DMS153 (cell line): ENCODE data around the gene WDR41.

Source experiments
- DNase-seq: peaks from one replicate; lab custom pipeline; 2025; lab: John Stamatoyannopoulos, UW

The WDR41 gene

GRCh38 chr5:77448831-77449230 is 43.3 kb downstream of the WDR41 start:
- DNase-seq: no peak

DNA sequence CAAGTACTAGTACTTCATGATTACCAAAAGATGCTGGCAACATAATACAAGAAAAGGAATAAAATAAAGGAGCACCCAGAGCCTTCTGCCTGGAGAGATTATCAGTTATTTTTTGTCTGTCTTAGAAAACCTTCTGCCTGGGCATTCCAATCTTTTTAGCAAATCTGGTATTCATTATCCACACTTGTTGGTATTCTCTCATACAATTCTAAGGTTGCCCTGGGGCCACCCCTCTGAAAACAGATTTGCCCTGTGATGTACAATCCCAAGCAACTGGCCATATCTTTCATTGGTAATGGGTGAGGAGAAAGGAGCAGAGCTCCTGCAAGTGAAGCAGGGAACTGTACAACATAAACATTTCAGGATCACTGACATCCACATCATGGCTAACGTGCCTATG is 47.8 kb downstream of the WDR41 start:
- no peak for DNase-seq

- DNase-seq: no peak
Observed at GRCh38 chr5:77443670-77444069, 48.4 kb downstream of the WDR41 start.

DNA sequence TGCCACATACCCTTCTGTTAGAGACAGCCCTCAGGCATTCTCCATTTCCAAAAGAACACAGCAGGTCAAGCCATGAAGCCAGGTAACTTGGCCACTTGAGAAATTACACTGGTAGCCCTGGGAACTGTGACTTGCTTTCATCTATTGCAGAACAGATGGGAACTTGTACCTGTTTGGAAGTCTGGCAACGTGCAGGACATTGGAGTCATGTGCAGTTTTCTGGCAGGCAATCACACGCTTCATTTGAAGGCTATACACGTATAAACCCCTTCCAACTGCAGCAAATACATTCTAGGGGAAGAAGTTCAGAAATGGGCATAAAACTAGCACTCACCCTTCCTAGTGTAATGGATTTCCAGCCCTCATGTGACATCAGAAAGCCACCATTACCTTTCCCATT is 54.0 kb downstream of the WDR41 start:
- no peak for DNase-seq

DNA sequence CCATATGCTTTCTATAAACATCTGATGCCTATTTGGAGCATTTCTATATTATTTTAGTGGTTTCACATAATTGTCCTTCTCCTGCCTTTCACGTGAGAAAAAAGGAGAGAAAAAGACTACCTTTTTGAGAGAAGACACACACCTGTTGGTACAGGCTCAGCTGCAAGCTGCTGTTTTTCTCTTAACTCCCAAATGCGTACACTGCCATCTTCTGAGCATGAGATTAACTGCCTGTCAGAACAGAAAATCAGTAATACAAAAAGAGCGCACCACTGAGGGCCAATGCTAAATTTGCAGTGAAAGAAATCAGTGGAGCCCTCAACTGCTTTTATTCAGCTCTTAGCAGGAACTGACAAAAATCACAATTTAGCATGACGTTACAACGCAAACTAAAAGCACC is 54.9 kb downstream of the WDR41 start:
- peak; percentile 25 for DNase-seq

DNA sequence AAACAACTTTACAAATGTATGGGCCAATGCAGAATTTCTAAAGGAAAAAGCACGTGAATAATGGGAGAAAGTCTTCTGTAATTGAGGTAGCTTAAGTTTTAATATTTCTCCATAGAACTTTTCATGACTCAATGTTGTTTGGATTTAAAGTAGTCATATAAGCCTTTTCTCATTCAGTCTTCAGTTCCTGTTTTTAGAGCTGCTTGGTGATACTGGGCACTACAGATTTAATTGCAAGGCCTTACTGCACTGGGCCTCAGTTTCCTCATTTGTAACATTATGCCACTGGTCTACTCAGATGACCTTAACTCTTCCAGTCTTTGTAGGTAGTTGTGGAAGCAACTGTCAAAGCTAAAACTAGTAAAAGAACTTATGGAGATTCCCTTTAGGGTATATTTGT is 60.4 kb downstream of the WDR41 start:
- DNase-seq: no peak

GRCh38 chr5:77431286-77431685 is 60.8 kb downstream of the WDR41 start:
- no peak for DNase-seq

DNA sequence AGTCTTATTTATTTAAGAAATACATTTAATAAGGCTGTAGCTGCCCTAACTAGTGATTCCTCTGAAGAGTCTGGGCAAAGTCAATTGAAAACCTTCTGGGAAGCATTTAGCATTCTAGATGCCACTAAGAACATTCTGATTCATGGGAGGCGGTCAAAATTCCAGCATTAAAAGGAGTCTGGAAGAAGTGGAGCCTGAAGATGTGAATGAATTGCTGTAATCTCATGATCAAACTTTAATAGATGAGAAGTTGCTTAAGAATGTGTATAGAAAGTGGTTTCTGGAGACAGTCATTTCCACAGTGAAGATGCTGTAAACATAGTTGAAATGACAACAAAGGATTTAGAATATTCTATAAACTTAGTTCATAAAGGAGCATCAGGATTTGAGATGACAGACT is 61.4 kb downstream of the WDR41 start:
- no peak for DNase-seq

- no peak for DNase-seq
Observed at GRCh38 chr5:77428526-77428925, 63.6 kb downstream of the WDR41 start.

GRCh38 chr5:77427998-77428397 is 64.1 kb downstream of the WDR41 start:
- no peak for DNase-seq

GRCh38 chr5:77426670-77427069 is 65.4 kb downstream of the WDR41 start:
- DNase-seq: no peak

GRCh38 chr5:77425998-77426659 is 66.0 kb downstream of the WDR41 start:
- no peak for DNase-seq

- DNase-seq: no peak
Observed at GRCh38 chr5:77425420-77425819, 66.7 kb downstream of the WDR41 start.

DNA sequence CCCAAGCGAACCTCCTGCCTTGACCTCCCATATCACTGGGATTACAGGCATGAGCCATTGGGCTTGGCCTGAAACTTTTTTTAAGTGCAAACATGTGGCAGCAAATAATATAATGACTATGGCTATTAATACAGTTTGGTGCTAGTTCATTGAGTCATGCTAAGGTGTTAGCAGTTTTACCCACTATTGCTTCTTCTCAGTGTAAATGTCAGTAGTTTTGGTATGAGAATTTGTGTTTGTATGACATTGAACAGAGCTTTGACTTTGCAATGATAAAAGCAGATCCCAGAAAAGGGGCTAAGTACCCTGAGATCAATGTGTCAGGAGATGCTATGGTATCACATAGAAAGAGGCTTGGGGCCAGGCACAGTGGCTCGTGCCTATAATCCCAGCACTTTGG is 67.2 kb downstream of the WDR41 start:
- DNase-seq: no peak

- no peak for DNase-seq
Observed at GRCh38 chr5:77423022-77423750, 68.9 kb downstream of the WDR41 start.

- no peak for DNase-seq
Observed at GRCh38 chr5:77420940-77421339, 71.2 kb downstream of the WDR41 start.

GRCh38 chr5:77419644-77420582 is 72.2 kb downstream of the WDR41 start:
- no peak for DNase-seq

- DNase-seq: peak; percentile 14
Observed at GRCh38 chr5:77418601-77419581, 73.2 kb downstream of the WDR41 start.

GRCh38 chr5:77418162-77418561 is 74.0 kb downstream of the WDR41 start:
- no peak for DNase-seq

- no peak for DNase-seq
Observed at GRCh38 chr5:77413049-77413448, 79.1 kb downstream of the WDR41 start.

- no peak for DNase-seq
Observed at GRCh38 chr5:77409870-77410621, 82.1 kb downstream of the WDR41 start.
